Calu3 (cell line): ENCODE results near the gene ZNF189. TPM values are rescaled to one million over a fixed set of nuclear protein-coding genes. Genes with fewer than 3 reads are reported as not detected.

ENCODE experiments used
- BruUV-seq: library from RNA; stranded (reverse); fragments of 400-500 nt; replicated peaks from 2 replicates; lab custom pipeline; 2021; lab: Mats Ljungman, UMichigan
- CTCF ChIA-PET: fragments of 300-600 bp; sonication (Branson Sonifier 250); formaldehyde crosslinking; loops from one replicate; lab custom pipeline; 2022; ENCODE audit warnings: antibody characterized with exemption; lab: Charles Lee
- DNase-seq: peaks from one replicate; pipeline ENCODE4 v3.0.0; 2022
- H3K27ac Mint-ChIP-seq: one replicate; pipeline ENCODE4 v1.8.0; 2022; ENCODE audit warnings: mixed read lengths; ENCODE audit not compliant: unreplicated experiment
- H3K27me3 Mint-ChIP-seq: one replicate; pipeline ENCODE4 v1.8.0; 2022; ENCODE audit warnings: mixed read lengths; ENCODE audit not compliant: unreplicated experiment
- H3K36me3 Mint-ChIP-seq: one replicate; pipeline ENCODE4 v1.8.0; 2022; ENCODE audit warnings: mild to moderate bottlenecking, moderate library complexity, mixed read lengths; ENCODE audit not compliant: insufficient read depth, unreplicated experiment
- H3K4me1 Mint-ChIP-seq: one replicate; pipeline ENCODE4 v1.8.0; 2022; ENCODE audit warnings: mild to moderate bottlenecking, low read depth, mixed read lengths; ENCODE audit not compliant: unreplicated experiment
- H3K4me3 Mint-ChIP-seq: one replicate; pipeline ENCODE4 v1.8.0; 2022; ENCODE audit warnings: mild to moderate bottlenecking, low read depth, moderate library complexity, mixed read lengths; ENCODE audit not compliant: unreplicated experiment
- H3K9me3 Mint-ChIP-seq: one replicate; pipeline ENCODE4 v1.8.0; 2022; ENCODE audit warnings: low read depth, mixed read lengths; ENCODE audit not compliant: unreplicated experiment
- CTCF ChIP-seq: fragments of 200-600 bp; IDR thresholded peaks from one replicate; pipeline ENCODE4 v1.8.0; 2022; ENCODE audit warnings: antibody characterized with exemption; ENCODE audit not compliant: unreplicated experiment
- intact Hi-C: fragments of 100-400 bp; cut with micrococcal nuclease; formaldehyde crosslinking; loops from one replicate; pipeline ENCODE4 v1.10.0; 2022; ENCODE audit not compliant: unreplicated experiment
- total RNA-seq: library from RNA; stranded (reverse); gene quantifications from 2 replicates; pipeline ENCODE4 v1.2.3, GENCODE V29; 2022

ZNF189 gene
- total RNA-seq, 1 experiment from 2014 or later = 20.1 TPM

- Mint-ChIP-seq H3K27ac (peak overlapping the region; percentile 65), H3K4me1 (peaks cover 39% of the 10 kb centered on the region), H3K27me3 (no peaks in the 10 kb centered on the region), H3K9me3 (peaks cover 3% of the 10 kb centered on the region), H3K4me3 (no peak overlapping the region), H3K36me3 (peaks cover 3% of the 10 kb centered on the region)
- DNase-seq = no peak
- BruUV-seq = no TSS peak
- CTCF ChIA-PET = no interaction called here
- intact Hi-C loops = no loop called here
- TF ChIP-seq CTCF = no peak
Measured at GRCh38 chr9:101433229-101433628, 34.6 kb downstream of the ZNF189 start.

- Mint-ChIP-seq H3K27me3 (no peaks in the 10 kb centered on the region), H3K27ac (peak overlapping the region; percentile 75), H3K4me3 (peak overlapping the region; percentile 8), H3K36me3 (no peaks in the 10 kb centered on the region), H3K4me1 (peaks cover 34% of the 10 kb centered on the region), H3K9me3 (no peaks in the 10 kb centered on the region)
- peak; percentile 46 for DNase-seq
- intact Hi-C loops = loop anchor here (2.0 kb wide), 1 partner anchor 36 kb away; the partner anchor contains the start of genes MRPL50 and ZNF189
- CTCF ChIA-PET = interaction anchor here (1.1 kb wide), 1 partner anchor 47 kb away, joined by 3 read pairs; no protein-coding TSS in a partner anchor
- no TSS peak for BruUV-seq
- no peak for TF ChIP-seq CTCF
Measured at GRCh38 chr9:101434998-101435397, 36.3 kb downstream of the ZNF189 start.

DNA sequence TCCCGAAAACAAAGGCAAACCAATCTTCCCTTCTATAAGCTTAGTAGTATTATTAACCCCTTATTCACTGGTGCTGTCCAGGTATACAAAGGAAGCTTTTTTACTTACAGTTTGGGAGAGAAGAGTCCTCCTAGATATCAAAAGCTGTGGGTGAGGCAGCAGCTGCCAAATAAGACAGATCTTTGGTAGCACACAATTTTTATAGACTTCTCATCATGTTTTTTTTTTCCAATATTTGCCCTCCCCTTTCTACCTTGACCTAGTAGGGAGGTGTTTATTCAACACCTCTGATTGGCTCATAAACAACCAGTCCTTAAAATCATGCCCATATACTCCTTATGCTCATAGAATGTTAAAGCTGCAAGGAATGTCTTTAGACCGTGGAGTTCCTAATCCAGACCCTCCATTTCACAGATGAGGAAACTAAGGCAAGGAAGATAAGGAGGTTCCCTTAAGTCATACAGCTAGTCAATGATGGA lies 37.0 kb downstream of the ZNF189 start, which contains the start of gene ALDOB:
TSS of gene ALDOB (minus strand) at position 174 of the 479 bp plus-strand sequence. CDS start 4,887 bp downstream, outside the sequence.
- no peaks in the 10 kb centered on the region for H3K27me3 Mint-ChIP-seq
- CTCF ChIA-PET = no interaction called here
- peak within 1 kb of the TSS; percentile 8 for H3K4me3 Mint-ChIP-seq
- peaks cover 34% of the 10 kb centered on the region for H3K4me1 Mint-ChIP-seq
- no peaks in the 10 kb centered on the region for H3K9me3 Mint-ChIP-seq
- no peaks in the 10 kb centered on the region for H3K36me3 Mint-ChIP-seq
- intact Hi-C loops = loop anchor here (2.0 kb wide), 1 partner anchor 37 kb away; the partner anchor contains the start of genes MRPL50 and ZNF189
- DNase-seq = no peak
- no peak for TF ChIP-seq CTCF
- no TSS peak for BruUV-seq
- H3K27ac Mint-ChIP-seq = peak within 1 kb of the TSS; percentile 75

DNA sequence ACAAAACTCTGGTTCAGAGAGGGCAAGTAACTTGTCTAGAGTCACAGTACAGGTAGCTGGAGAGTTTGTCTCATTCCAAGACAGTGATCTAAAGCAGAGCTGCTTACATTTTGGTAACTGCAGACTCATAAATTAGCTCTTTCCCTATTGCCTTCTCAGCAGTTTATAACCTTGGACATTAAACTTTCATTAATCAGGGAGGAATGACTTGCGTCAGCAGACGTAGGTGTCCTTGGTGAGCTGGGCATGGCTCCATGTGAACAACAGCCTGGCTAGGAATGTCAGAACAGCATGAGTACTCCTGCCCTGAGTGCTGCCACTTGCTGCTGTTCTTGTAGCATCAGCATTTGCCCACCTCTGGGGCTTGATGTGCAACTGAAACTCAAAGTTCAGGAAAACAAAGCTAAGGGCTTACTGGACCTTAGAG lies 39.2 kb downstream of the ZNF189 start:
- TF ChIP-seq CTCF = no peak
- Mint-ChIP-seq H3K9me3 (no peaks in the 10 kb centered on the region), H3K27me3 (no peaks in the 10 kb centered on the region), H3K36me3 (no peaks in the 10 kb centered on the region), H3K27ac (no peak overlapping the region), H3K4me1 (peaks cover 35% of the 10 kb centered on the region), H3K4me3 (no peak overlapping the region)
- CTCF ChIA-PET = interaction anchor here (1.5 kb wide), 1 partner anchor 10 kb away, joined by 4 read pairs; no protein-coding TSS in a partner anchor
- intact Hi-C loops = no loop called here
- DNase-seq = no peak
- no TSS peak for BruUV-seq
